Activated CD8-positive, alpha-beta T cell treated with anti-CD3 and anti-CD28 coated beads for 36 hours (primary cell): ENCODE results near the gene ATP6V1B1. TPM values are rescaled to one million over a fixed set of nuclear protein-coding genes. Genes with fewer than 3 reads are reported as not detected.

Source experiments
- ATAC-seq: fragments of 200-7000 bp; cut with Tn5 transposase; one replicate; pipeline ENCODE4 v1.10.0; 2021; ENCODE audit warnings: mild to moderate bottlenecking, moderate library complexity
- CTCF ChIA-PET: fragments of 350-600 bp; sonication (Branson Sonifier 250); formaldehyde crosslinking; loops from one replicate; lab custom pipeline; 2021; ENCODE audit warnings: antibody characterized with exemption; lab: Charles Lee
- POLR2A ChIA-PET: fragments of 350-600 bp; sonication (Branson Sonifier 250); formaldehyde crosslinking; loops from one replicate; lab custom pipeline; 2021; ENCODE audit warnings: antibody characterized with exemption; lab: Charles Lee
- DNase-seq: peaks from one replicate; pipeline ENCODE4 v3.0.0-alpha.2; 2020
- H3K27ac Mint-ChIP-seq: one replicate; pipeline ENCODE4 v1.8.0; 2021; ENCODE audit warnings: mild to moderate bottlenecking, mixed read lengths
- H3K27me3 Mint-ChIP-seq: one replicate; pipeline ENCODE4 v1.8.0; 2021; ENCODE audit warnings: mixed read lengths
- H3K36me3 Mint-ChIP-seq: one replicate; pipeline ENCODE4 v1.8.0; 2021; ENCODE audit warnings: low read depth, mixed read lengths
- H3K4me1 Mint-ChIP-seq: one replicate; pipeline ENCODE4 v1.8.0; 2021; ENCODE audit warnings: low read depth, mixed read lengths
- H3K4me3 Mint-ChIP-seq: one replicate; pipeline ENCODE4 v1.8.0; 2021; ENCODE audit warnings: mild to moderate bottlenecking, moderate library complexity, mixed read lengths
- H3K9me3 Mint-ChIP-seq: one replicate; pipeline ENCODE4 v1.8.0; 2021; ENCODE audit warnings: mixed read lengths
- intact Hi-C: fragments of 100-400 bp; cut with micrococcal nuclease; formaldehyde crosslinking; loops from one replicate; pipeline ENCODE4 v1.10.0; 2022
- total RNA-seq, 2 experiments: library from RNA; stranded (reverse); gene quantifications; one replicate each; pipeline ENCODE4 v1.2.3, GENCODE V29; 2021
- TF ChIP-seq, protein P1 (sequence below): fragments of 200-600 bp; IDR thresholded peaks from one replicate; pipeline ENCODE4 v1.8.0; 2022; ENCODE audit warnings: antibody characterized with exemption, mild to moderate bottlenecking

ATP6V1B1 gene
- total RNA-seq, 2 experiments from 2014 or later, result not detected

DNA sequence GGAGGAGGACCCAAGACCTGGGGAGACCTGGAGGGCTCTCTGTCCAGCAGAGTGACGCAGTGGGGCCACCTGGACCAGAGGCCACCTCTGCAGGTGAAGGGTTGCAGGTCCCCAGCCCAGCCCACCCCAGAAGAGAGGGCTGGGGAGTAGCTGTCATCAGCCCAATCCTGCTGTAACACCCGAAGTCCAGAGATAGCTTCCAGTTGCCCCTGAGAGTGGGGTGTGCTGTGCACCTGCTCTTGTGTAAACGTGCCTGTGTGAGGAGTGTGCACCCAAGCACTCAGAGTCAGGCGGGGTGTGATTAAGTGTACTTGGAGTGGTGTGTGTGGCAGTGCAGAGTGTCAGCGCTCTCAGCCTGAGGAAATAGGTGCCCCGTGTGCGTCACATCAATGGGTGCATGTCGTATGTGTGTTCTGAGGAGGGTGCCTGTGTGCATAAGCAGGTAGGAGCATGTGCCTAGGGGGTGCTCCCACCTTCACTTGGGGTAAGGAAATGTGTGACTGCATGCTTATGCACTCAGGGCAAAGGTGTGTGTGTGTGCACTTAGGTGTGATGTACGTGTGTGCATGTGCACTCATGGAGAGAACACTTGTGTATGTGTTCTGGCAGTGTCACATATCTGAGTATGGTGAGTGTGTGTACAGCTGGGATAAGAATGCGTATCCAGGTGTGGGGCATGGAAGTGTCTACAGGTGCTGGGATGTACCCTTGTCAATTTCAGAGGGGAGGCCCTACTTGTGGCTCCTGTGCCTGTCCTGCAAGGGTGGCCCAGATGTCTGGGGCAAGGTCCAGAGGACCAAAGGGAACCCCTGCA, 672 bp downstream of the ATP6V1B1 start:
- Mint-ChIP-seq H3K27me3 (peaks cover 13% of the 10 kb centered on the region), H3K9me3 (no peaks in the 10 kb centered on the region), H3K4me3 (no peak overlapping the region), H3K36me3 (no peaks in the 10 kb centered on the region), H3K27ac (no peak overlapping the region), H3K4me1 (no peaks in the 10 kb centered on the region)
- DNase-seq (no peak), ATAC-seq (no peak)
- intact Hi-C loops, result no loop called here
- CTCF ChIA-PET, result interaction anchor here (1.2 to 4.9 kb wide), 3 partner anchors 11 to 75 kb away, joined by 3 to 37 read pairs (median 3); no protein-coding TSS in a partner anchor
- TF ChIP-seq, protein P1, sequence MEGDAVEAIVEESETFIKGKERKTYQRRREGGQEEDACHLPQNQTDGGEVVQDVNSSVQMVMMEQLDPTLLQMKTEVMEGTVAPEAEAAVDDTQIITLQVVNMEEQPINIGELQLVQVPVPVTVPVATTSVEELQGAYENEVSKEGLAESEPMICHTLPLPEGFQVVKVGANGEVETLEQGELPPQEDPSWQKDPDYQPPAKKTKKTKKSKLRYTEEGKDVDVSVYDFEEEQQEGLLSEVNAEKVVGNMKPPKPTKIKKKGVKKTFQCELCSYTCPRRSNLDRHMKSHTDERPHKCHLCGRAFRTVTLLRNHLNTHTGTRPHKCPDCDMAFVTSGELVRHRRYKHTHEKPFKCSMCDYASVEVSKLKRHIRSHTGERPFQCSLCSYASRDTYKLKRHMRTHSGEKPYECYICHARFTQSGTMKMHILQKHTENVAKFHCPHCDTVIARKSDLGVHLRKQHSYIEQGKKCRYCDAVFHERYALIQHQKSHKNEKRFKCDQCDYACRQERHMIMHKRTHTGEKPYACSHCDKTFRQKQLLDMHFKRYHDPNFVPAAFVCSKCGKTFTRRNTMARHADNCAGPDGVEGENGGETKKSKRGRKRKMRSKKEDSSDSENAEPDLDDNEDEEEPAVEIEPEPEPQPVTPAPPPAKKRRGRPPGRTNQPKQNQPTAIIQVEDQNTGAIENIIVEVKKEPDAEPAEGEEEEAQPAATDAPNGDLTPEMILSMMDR, result no peak
- POLR2A ChIA-PET, result no interaction called here

DNA sequence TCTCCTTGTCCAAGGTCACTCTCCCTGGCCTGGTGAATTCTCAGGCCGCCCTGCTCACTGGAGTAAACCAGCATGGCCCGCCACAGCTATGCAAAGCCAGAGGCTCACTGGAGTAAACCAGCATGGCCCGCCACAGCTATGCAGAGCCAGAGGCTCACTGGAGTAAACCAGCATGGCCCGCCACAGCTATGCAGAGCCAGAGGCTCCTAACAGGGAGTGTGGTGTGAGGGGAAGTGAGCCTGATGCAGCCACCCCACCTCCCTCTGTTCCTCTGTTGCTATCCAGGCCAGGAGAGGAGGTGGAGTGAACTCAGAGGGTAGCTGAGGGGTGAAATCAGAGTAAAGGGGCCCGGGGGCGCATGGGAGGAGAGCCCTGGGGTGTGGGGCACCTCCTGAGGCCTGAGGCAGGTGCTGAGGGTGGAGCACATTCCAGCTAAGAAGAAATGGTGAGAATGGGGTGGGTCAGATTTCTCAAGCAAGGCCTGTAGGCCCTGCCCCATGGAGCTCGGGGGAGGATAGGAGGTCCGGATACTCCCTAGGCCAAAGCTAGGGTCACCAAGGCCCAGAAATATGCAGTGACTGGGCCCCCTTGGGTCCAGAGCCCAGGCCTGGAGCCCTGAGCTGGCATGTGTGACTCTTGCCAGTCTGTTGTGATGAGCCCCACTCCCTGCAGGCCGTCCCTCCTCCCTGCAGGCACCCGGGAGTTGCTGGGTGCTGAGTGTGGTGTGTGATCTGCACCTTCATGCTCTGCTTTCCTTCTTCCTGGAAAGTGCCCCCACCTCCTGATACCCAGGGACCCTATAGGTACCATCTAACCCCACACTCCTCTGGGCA, 1.5 kb downstream of the ATP6V1B1 start:
- H3K4me1 Mint-ChIP-seq, result no peaks in the 10 kb centered on the region
- H3K4me3 Mint-ChIP-seq, result no peak overlapping the region
- no peak for DNase-seq

DNA sequence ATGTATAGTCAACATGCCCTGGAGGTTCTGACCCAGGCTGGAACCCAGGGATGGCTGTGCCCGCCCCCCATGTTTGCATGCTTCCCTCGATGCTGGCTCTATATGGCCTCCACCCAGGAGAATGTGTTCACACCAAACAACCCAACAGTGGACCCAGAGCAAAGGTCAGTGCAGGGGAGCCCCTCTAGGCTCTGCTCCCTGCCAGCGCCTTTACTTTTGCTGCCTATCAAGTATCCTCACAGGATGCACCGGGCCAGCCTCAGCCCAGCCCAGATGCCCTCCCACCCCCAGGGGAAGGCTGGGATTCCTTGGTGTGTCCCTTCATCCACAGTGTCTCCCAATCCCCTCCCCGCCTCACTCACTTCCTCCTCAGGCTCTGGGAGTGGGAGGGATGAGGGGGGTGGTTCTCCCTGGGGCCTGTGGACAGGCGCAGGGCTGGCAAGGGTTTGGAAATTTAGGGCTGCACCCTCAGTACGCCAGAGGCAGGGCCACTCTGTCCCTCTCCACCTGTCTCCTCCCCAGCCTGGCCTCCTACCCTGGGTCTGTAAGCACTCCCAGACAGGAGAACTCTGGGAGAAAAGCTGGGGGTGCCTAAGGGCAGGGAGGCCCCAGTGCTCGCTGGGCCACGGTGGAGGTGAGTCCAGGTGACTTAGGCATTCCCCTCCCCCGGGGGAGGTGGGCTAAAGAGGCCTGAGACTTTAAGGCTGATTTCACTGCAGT, 2.3 kb downstream of the ATP6V1B1 start:
- no peaks in the 10 kb centered on the region for H3K36me3 Mint-ChIP-seq
- intact Hi-C loops, result no loop called here
- no peak overlapping the region for H3K27ac Mint-ChIP-seq
- ChIA-PET CTCF (interaction anchor here (1.2 to 4.9 kb wide), 4 partner anchors 9 to 22 kb away, joined by 3 to 37 read pairs (median 9); no protein-coding TSS in a partner anchor), POLR2A (no interaction called here)
- DNase-seq, result no peak
- H3K9me3 Mint-ChIP-seq, result no peaks in the 10 kb centered on the region
- H3K4me3 Mint-ChIP-seq, result no peak overlapping the region
- TF ChIP-seq, protein P1, result no peak
- peaks cover 10% of the 10 kb centered on the region for H3K27me3 Mint-ChIP-seq
- ATAC-seq, result no peak
- H3K4me1 Mint-ChIP-seq, result no peaks in the 10 kb centered on the region

More for the DNA sequence above, 1.5 kb downstream of the ATP6V1B1 start:
- CTCF ChIA-PET, result interaction anchor here (1.2 to 4.9 kb wide), 2 partner anchors 10 to 23 kb away, joined by 3 to 37 read pairs; no protein-coding TSS in a partner anchor
- ATAC-seq, result no peak
- no peak overlapping the region for H3K27ac Mint-ChIP-seq
- intact Hi-C loops, result no loop called here
- no peaks in the 10 kb centered on the region for H3K36me3 Mint-ChIP-seq
- TF ChIP-seq, protein P1, result no peak
- H3K27me3 Mint-ChIP-seq, result peaks cover 11% of the 10 kb centered on the region
- POLR2A ChIA-PET, result no interaction called here
- H3K9me3 Mint-ChIP-seq, result no peaks in the 10 kb centered on the region

DNA sequence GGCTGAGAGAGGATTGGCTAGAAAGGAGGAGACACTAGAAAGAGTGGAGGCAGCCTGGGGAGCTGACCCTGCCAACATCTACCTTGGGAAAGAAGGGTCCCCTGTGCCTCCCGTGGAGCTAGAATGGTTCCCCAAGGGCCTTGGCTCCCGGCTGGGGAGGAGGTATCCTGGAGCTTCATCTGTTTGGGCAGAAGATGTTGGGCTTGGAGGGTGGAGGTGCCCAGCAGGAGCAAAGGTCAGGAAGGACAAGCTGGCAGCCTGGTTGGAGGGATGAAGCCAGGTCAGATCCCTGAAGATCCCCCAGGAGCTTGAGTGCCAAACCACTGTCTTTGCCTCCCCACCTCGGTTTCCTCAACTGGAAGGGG, 2.9 kb downstream of the ATP6V1B1 start:
- ChIA-PET POLR2A (no interaction called here), CTCF (interaction anchor here (0.7 to 2.0 kb wide), 3 partner anchors 9 to 19 kb away, joined by 3 to 14 read pairs (median 4); no protein-coding TSS in a partner anchor)
- Mint-ChIP-seq H3K4me1 (no peaks in the 10 kb centered on the region), H3K4me3 (no peak overlapping the region), H3K27ac (no peak overlapping the region), H3K36me3 (no peaks in the 10 kb centered on the region), H3K9me3 (no peaks in the 10 kb centered on the region), H3K27me3 (peaks cover 10% of the 10 kb centered on the region)
- TF ChIP-seq, protein P1, result no peak
- intact Hi-C loops, result no loop called here
- ATAC-seq (no peak), DNase-seq (no peak)
